K562 (cell line): ENCODE measurements around the gene DIMT1. TPM values are rescaled to one million over a fixed set of nuclear protein-coding genes. Genes with fewer than 3 reads are reported as not detected.

ENCODE experiments used
- ATF2 ChIP-seq: sonication (generic); formaldehyde crosslinking; IDR thresholded peaks from 2 replicates; pipeline ENCODE4 v1.8.1; 2022; ENCODE audit warnings: missing genetic modification reagents
- DLX4 ChIP-seq: fragments of 250-450 bp; sonication (Bioruptor Pico); IDR thresholded peaks from 2 replicates; pipeline ENCODE4 v1.6.1; 2021; ENCODE audit warnings: mild to moderate bottlenecking
- ERF ChIP-seq: fragments of 450-650 bp; formaldehyde crosslinking; IDR thresholded peaks from 2 replicates; pipeline ENCODE4 v1.4.0; 2020; ENCODE audit warnings: mild to moderate bottlenecking, mixed read lengths
- FOXA1 ChIP-seq: fragments of 450-650 bp; IDR thresholded peaks from 2 replicates; pipeline ENCODE4 v1.6.1; 2016; ENCODE audit warnings: mild to moderate bottlenecking, borderline replicate concordance
- FOXP1 ChIP-seq: sonication (generic); formaldehyde crosslinking; IDR thresholded peaks from 2 replicates; pipeline ENCODE4 v1.8.0; 2022; ENCODE audit warnings: mild to moderate bottlenecking, missing genetic modification reagents
- HIVEP1 ChIP-seq: fragments of 250-450 bp; sonication (Bioruptor Pico); IDR thresholded peaks from 2 replicates; pipeline ENCODE4 v1.4.0; 2020; ENCODE audit warnings: mild to moderate bottlenecking
- MTA1 ChIP-seq: fragments of 450-650 bp; IDR thresholded peaks from 2 replicates; pipeline ENCODE4 v1.6.1; 2017; ENCODE audit warnings: borderline replicate concordance
- MYC ChIP-seq, 2 experiments: fragments of 250-450 bp in 1 of 2; sonication (Bioruptor Pico) in 1 of 2; IDR thresholded peaks; 2 replicates each; pipeline versions ENCODE4 v1.5.1 to v1.6.1; 2012 to 2021; ENCODE audit warnings: low read depth in 2 of 2, borderline replicate concordance in 1 of 2, improper control_type of control experiment in 1 of 2, low read length in 1 of 2, mild to moderate bottlenecking in 1 of 2, moderate library complexity in 1 of 2
- RAD51 ChIP-seq: fragments of 450-650 bp; IDR thresholded peaks from 2 replicates; pipeline ENCODE4 v1.7.1; 2016; ENCODE audit warnings: low read depth, mild to moderate bottlenecking, borderline replicate concordance
- RBM39 ChIP-seq: fragments of 200-400 bp; formaldehyde crosslinking; optimal IDR thresholded peaks from 2 replicates; pipeline ENCODE3; 2018; ENCODE audit warnings: low read depth, low read length
- SREBF1 ChIP-seq: fragments of 150-350 bp; IDR thresholded peaks from 2 replicates; pipeline ENCODE4 v1.6.1; 2014; ENCODE audit warnings: antibody characterized with exemption, low read depth, low read length, borderline replicate concordance
- TARDBP ChIP-seq: fragments of 450-650 bp; IDR thresholded peaks from 2 replicates; pipeline ENCODE4 v1.6.1; 2016
- ZKSCAN8 ChIP-seq: fragments of 200-800 bp; sonication (Bioruptor generic); IDR thresholded peaks from 2 replicates; pipeline ENCODE4 v1.6.1; 2016; ENCODE audit warnings: missing genetic modification characterization, missing compliant biosample characterization
- ZNF124 ChIP-seq: sonication (generic); formaldehyde crosslinking; IDR thresholded peaks from 2 replicates; pipeline ENCODE4 v1.8.1; 2022; ENCODE audit warnings: missing genetic modification reagents
- polyA plus RNA-seq, 8 experiments: library from polyadenylated mRNA; depleted of rRNA in 4 of 8; stranded (reverse) in 5 of 8; unstranded in 3 of 8; fragments of >200 nt; fragmentation: Nextera tagmentation in 2 of 8; fragmentation: Illumina TruSeq in 1 of 8; extraction: Ambion mirVana in 2 of 8; extraction: Trizol in 1 of 8; gene quantifications; 2 replicates each; pipeline versions ENCODE4 v1.2.1 to v1.2.3, GENCODE V29; 2011 to 2014; ENCODE audit warnings: inconsistent platforms in 1 of 8, missing spikeins in 1 of 8
- total RNA-seq, 7 experiments: library from RNA; depleted of rRNA in 6 of 7; stranded (reverse); fragments of >200 nt in 6 of 7; fragmentation: Illumina TruSeq in 2 of 7; extraction: Trizol in 2 of 7; gene quantifications; 2 replicates each; pipeline versions ENCODE4 v1.2.1 to v1.2.3, GENCODE V29; 2011 to 2021; ENCODE audit warnings: low replicate concordance in 1 of 7
- TF ChIP-seq, protein P1 (sequence below), 2 experiments: fragments of 450-650 bp in 1 of 2; IDR thresholded peaks; 2 replicates each; pipeline ENCODE4 v1.6.1; 2011 to 2017; ENCODE audit warnings: low read depth in 2 of 2, antibody characterized with exemption in 1 of 2, borderline replicate concordance in 1 of 2, low read length in 1 of 2, mild to moderate bottlenecking in 1 of 2, mixed read lengths in 1 of 2; ENCODE audit not compliant: control insufficient read depth in 1 of 2
- TF ChIP-seq, protein P2 (sequence below): fragments of 250-450 bp; sonication (Bioruptor Pico); IDR thresholded peaks from 2 replicates; pipeline ENCODE4 v1.8.0; 2022; ENCODE audit warnings: moderate library complexity, mild to moderate bottlenecking, inconsistent platforms
- TF ChIP-seq, protein P3 (sequence below): fragments of 200-400 bp; formaldehyde crosslinking; IDR thresholded peaks from 2 replicates; pipeline ENCODE4 v1.6.1; 2017; ENCODE audit warnings: mild to moderate bottlenecking, low read depth, low read length, moderate library complexity

The DIMT1 gene
- total and polyA plus RNA-seq, 9 of the 15 experiments (the other 6 are each of a cell fraction or from before 2014, with no cell fraction given) = 28.9 to 85.3 (median 54.1) TPM

DNA sequence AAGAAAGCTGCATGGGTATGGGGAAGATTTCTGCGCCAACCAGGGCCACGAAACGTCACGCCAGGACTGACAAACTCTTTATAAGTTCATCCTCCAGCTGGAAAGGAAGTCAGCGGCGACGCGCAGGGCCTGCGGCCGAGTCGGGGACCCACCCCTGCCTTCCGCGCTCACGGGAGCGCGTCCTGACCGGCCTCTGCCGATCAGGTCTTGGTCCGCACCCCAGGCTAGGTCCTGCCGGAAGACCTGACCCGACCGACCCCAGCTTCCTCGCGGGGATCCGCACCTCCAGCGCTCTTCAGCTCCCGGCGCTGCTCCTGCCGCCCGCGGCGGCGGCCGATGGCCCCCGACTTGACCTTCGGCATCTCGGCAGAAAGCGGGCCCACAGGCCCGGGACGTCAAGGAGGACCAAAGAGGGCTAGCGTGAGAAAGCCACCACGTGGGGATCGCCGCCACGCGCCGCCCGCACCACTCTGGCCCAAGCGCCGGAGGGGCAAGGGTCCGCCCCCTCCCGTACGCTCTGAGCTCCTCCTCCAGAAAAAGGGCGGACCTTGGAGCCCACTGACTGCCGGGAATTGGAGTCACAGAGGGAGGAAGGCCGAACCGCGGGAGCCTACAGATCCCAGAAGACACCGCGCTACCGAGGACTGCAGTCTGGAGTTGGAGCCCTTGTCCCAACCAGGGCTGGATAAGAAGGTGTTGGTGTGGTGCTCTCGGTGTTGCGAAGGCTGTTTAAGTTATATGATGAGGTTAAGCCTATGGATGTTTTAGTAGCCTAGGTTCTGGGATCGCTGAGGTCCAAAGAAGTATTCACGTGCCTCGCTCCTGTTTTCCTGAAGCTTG, at the start of gene DIMT1 (continued):
- TF ChIP-seq, protein P1, sequence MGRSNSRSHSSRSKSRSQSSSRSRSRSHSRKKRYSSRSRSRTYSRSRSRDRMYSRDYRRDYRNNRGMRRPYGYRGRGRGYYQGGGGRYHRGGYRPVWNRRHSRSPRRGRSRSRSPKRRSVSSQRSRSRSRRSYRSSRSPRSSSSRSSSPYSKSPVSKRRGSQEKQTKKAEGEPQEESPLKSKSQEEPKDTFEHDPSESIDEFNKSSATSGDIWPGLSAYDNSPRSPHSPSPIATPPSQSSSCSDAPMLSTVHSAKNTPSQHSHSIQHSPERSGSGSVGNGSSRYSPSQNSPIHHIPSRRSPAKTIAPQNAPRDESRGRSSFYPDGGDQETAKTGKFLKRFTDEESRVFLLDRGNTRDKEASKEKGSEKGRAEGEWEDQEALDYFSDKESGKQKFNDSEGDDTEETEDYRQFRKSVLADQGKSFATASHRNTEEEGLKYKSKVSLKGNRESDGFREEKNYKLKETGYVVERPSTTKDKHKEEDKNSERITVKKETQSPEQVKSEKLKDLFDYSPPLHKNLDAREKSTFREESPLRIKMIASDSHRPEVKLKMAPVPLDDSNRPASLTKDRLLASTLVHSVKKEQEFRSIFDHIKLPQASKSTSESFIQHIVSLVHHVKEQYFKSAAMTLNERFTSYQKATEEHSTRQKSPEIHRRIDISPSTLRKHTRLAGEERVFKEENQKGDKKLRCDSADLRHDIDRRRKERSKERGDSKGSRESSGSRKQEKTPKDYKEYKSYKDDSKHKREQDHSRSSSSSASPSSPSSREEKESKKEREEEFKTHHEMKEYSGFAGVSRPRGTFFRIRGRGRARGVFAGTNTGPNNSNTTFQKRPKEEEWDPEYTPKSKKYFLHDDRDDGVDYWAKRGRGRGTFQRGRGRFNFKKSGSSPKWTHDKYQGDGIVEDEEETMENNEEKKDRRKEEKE (IDR thresholded peaks at IDR 0.05; ENCODE audit: borderline replicate concordance in 1 of 2, control insufficient read depth in 1 of 2, low read depth in 2 of 2, low read length in 1 of 2) = 0 out of 4 replicates have a peak, but pooled peaks of 1 of the 2 experiments have one; percentile 36
- TF ChIP-seq ERF (CRISPR knock-in tag) = peak; percentile 49; the same call in 1 of the 2 replicates
- TF ChIP-seq, protein P2, sequence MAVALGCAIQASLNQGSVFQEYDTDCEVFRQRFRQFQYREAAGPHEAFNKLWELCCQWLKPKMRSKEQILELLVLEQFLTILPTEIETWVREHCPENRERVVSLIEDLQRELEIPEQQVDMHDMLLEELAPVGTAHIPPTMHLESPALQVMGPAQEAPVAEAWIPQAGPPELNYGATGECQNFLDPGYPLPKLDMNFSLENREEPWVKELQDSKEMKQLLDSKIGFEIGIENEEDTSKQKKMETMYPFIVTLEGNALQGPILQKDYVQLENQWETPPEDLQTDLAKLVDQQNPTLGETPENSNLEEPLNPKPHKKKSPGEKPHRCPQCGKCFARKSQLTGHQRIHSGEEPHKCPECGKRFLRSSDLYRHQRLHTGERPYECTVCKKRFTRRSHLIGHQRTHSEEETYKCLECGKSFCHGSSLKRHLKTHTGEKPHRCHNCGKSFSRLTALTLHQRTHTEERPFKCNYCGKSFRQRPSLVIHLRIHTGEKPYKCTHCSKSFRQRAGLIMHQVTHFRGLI = no peak
- peak; percentile 6; the same call in 1 of the 2 replicates for TF ChIP-seq RAD51
- no peak for TF ChIP-seq FOXA1
- no peak for TF ChIP-seq DLX4 (CRISPR knock-in tag)
- peak; percentile 7; the same call in 1 of the 2 replicates for TF ChIP-seq FOXP1
- TF ChIP-seq RBM39 = no peak
- no peak for TF ChIP-seq HIVEP1 (CRISPR knock-in tag)
- TF ChIP-seq ZNF124 (CRISPR knock-in tag) = no peak
- TF ChIP-seq SREBF1 = no peak
- TF ChIP-seq ATF2 = no peak
- TF ChIP-seq, protein P3, sequence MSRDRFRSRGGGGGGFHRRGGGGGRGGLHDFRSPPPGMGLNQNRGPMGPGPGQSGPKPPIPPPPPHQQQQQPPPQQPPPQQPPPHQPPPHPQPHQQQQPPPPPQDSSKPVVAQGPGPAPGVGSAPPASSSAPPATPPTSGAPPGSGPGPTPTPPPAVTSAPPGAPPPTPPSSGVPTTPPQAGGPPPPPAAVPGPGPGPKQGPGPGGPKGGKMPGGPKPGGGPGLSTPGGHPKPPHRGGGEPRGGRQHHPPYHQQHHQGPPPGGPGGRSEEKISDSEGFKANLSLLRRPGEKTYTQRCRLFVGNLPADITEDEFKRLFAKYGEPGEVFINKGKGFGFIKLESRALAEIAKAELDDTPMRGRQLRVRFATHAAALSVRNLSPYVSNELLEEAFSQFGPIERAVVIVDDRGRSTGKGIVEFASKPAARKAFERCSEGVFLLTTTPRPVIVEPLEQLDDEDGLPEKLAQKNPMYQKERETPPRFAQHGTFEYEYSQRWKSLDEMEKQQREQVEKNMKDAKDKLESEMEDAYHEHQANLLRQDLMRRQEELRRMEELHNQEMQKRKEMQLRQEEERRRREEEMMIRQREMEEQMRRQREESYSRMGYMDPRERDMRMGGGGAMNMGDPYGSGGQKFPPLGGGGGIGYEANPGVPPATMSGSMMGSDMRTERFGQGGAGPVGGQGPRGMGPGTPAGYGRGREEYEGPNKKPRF = no peak
- TF ChIP-seq ZKSCAN8 (CRISPR knock-in tag) = no peak
- TF ChIP-seq TARDBP = 0 out of 2 replicates have a peak, but pooled peaks have one; percentile 60
- TF ChIP-seq MYC (IDR thresholded peaks at IDR 0.05; ENCODE audit: low read depth, low read length) = peak; percentile 99
- peak; percentile 97 for TF ChIP-seq MYC (CRISPR knock-in tag; IDR thresholded peaks at IDR 0.05; ENCODE audit: borderline replicate concordance, low read depth)
- 0 out of 2 replicates have a peak, but pooled peaks have one; percentile 9 for TF ChIP-seq MTA1
